ENCODE results near the gene GDF2. TPM values are rescaled to one million over a fixed set of nuclear protein-coding genes. Genes with fewer than 3 reads are reported as not detected.

Gene GDF2
- polyA plus RNA-seq, 1 experiment: not detected

- Histone ChIP-seq H3K27me3 (ENCODE audit: control insufficient read depth, insufficient read depth, low read length) (no peaks in the 10 kb centered on the region), H3K4me3 (ENCODE audit: low read depth, low read length) (no peak overlapping the region), H3K36me3 (ENCODE audit: control insufficient read depth, insufficient read depth, low read length) (no peaks in the 10 kb centered on the region)
- DNase-seq (ENCODE audit: low read depth): no peak
- CTCF ChIA-PET: interaction anchor here (1.2 to 1.3 kb wide), 2 partner anchors 235 to 258 kb away, joined by 4 to 5 read pairs; no protein-coding TSS in a partner anchor
- TF ChIP-seq, protein P1, sequence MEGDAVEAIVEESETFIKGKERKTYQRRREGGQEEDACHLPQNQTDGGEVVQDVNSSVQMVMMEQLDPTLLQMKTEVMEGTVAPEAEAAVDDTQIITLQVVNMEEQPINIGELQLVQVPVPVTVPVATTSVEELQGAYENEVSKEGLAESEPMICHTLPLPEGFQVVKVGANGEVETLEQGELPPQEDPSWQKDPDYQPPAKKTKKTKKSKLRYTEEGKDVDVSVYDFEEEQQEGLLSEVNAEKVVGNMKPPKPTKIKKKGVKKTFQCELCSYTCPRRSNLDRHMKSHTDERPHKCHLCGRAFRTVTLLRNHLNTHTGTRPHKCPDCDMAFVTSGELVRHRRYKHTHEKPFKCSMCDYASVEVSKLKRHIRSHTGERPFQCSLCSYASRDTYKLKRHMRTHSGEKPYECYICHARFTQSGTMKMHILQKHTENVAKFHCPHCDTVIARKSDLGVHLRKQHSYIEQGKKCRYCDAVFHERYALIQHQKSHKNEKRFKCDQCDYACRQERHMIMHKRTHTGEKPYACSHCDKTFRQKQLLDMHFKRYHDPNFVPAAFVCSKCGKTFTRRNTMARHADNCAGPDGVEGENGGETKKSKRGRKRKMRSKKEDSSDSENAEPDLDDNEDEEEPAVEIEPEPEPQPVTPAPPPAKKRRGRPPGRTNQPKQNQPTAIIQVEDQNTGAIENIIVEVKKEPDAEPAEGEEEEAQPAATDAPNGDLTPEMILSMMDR (IDR thresholded peaks at IDR 0.05; ENCODE audit: insufficient read depth, low read depth, low read length): no peak
- POLR2A ChIA-PET: no interaction called here
Observed at GRCh38 chr10:47283101-47283630, 39.1 kb upstream of the GDF2 start.

DNA sequence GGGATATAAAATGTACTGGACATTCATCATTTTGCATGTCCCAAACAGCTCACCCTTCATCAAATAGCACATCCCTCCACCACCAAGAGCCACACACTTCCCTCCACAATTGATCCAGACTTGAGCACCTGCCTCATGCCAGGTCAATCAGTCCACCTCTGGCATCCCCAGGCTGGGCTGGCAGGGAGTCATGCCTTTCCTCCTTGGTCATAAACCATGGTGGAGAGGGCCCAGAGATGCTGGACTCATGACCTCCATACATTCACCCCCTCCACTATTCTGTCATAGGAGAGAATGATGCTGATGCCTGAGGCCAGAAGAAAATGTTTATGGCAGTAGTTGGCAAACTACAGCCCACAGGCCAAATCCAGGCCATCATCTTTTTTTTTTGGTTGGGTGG is 38.4 kb upstream of the GDF2 start:
- ChIA-PET CTCF (interaction anchor here (1.2 to 1.3 kb wide), 2 partner anchors 236 to 259 kb away, joined by 4 to 5 read pairs; no protein-coding TSS in a partner anchor), POLR2A (no interaction called here)
- TF ChIP-seq, protein P1 (IDR thresholded peaks at IDR 0.05; ENCODE audit: insufficient read depth, low read depth, low read length): no peak
- DNase-seq (ENCODE audit: low read depth): no peak
- Histone ChIP-seq H3K27me3 (ENCODE audit: control insufficient read depth, insufficient read depth, low read length) (no peaks in the 10 kb centered on the region), H3K4me3 (ENCODE audit: low read depth, low read length) (no peak overlapping the region), H3K36me3 (ENCODE audit: control insufficient read depth, insufficient read depth, low read length) (no peaks in the 10 kb centered on the region)

- POLR2A ChIA-PET: no interaction called here
Observed at GRCh38 chr10:47285381-47286115, 36.7 kb upstream of the GDF2 start.

GRCh38 chr10:47286116-47286505 is 36.1 kb upstream of the GDF2 start:
- no peaks in the 10 kb centered on the region for H3K27me3 ChIP-seq (ENCODE audit: control insufficient read depth, insufficient read depth, low read length)
- TF ChIP-seq, protein P1 (IDR thresholded peaks at IDR 0.05; ENCODE audit: insufficient read depth, low read depth, low read length): no peak
- H3K4me3 ChIP-seq (ENCODE audit: low read depth, low read length): no peak overlapping the region
- no peak for DNase-seq (ENCODE audit: low read depth)
- ChIA-PET POLR2A (no interaction called here), CTCF (no interaction called here)
- H3K36me3 ChIP-seq (ENCODE audit: control insufficient read depth, insufficient read depth, low read length): no peaks in the 10 kb centered on the region

More at GRCh38 chr10:47285381-47286115, 36.7 kb upstream of the GDF2 start:
- no peak for DNase-seq (ENCODE audit: low read depth)
- Histone ChIP-seq H3K36me3 (ENCODE audit: control insufficient read depth, insufficient read depth, low read length) (no peaks in the 10 kb centered on the region), H3K27me3 (ENCODE audit: control insufficient read depth, insufficient read depth, low read length) (no peaks in the 10 kb centered on the region), H3K4me3 (ENCODE audit: low read depth, low read length) (no peak overlapping the region)
- TF ChIP-seq, protein P1 (IDR thresholded peaks at IDR 0.05; ENCODE audit: insufficient read depth, low read depth, low read length): no peak
- CTCF ChIA-PET: interaction anchor here (0.8 kb wide), 1 partner anchor 18 kb away, joined by 3 read pairs; no protein-coding TSS in a partner anchor

- ChIA-PET CTCF (interaction anchor here (0.8 kb wide), 1 partner anchor 276 kb away, joined by 3 read pairs; no protein-coding TSS in a partner anchor), POLR2A (no interaction called here)
- no peak overlapping the region for H3K4me3 ChIP-seq (ENCODE audit: low read depth, low read length)
Observed at GRCh38 chr10:47286591-47287315, 35.5 kb upstream of the GDF2 start.

More at GRCh38 chr10:47286591-47287315, 35.5 kb upstream of the GDF2 start:
- H3K27me3 ChIP-seq (ENCODE audit: control insufficient read depth, insufficient read depth, low read length): no peaks in the 10 kb centered on the region
- TF ChIP-seq, protein P1 (IDR thresholded peaks at IDR 0.05; ENCODE audit: insufficient read depth, low read depth, low read length): no peak
- no peaks in the 10 kb centered on the region for H3K36me3 ChIP-seq (ENCODE audit: control insufficient read depth, insufficient read depth, low read length)
- DNase-seq (ENCODE audit: low read depth): no peak

All from BJ (cell line).